ENCODE measurements around the gene RNH1.

The RNH1 gene

GRCh38 chr11:497565-498296 is 9.3 kb downstream of the RNH1 start:
- no peak for DNase-seq

GRCh38 chr11:496834-497564 is 10.0 kb downstream of the RNH1 start:
- DNase-seq = no peak

DNA sequence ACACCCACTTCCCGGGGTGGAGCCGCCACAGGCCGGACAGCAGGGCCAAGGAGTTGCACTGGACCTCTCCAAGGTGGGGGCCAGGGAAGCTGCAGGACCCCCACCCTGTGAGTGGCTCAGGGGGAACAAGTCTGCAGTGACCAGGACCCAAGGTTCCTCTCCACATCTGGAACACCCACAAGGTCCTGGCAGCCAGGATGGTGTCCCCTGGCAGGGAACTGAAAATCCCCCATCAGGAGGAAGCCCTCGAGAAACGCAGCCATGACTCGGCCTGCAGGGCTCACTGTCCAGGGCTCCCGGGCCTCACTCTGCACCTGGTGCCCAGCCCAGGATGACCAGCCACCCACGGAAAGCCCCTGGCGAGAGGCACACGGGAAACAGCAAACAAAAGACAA is 11.5 kb downstream of the RNH1 start:
- DNase-seq = no peak

- no peak for DNase-seq
Observed at GRCh38 chr11:494761-495536, 12.1 kb downstream of the RNH1 start.

DNA sequence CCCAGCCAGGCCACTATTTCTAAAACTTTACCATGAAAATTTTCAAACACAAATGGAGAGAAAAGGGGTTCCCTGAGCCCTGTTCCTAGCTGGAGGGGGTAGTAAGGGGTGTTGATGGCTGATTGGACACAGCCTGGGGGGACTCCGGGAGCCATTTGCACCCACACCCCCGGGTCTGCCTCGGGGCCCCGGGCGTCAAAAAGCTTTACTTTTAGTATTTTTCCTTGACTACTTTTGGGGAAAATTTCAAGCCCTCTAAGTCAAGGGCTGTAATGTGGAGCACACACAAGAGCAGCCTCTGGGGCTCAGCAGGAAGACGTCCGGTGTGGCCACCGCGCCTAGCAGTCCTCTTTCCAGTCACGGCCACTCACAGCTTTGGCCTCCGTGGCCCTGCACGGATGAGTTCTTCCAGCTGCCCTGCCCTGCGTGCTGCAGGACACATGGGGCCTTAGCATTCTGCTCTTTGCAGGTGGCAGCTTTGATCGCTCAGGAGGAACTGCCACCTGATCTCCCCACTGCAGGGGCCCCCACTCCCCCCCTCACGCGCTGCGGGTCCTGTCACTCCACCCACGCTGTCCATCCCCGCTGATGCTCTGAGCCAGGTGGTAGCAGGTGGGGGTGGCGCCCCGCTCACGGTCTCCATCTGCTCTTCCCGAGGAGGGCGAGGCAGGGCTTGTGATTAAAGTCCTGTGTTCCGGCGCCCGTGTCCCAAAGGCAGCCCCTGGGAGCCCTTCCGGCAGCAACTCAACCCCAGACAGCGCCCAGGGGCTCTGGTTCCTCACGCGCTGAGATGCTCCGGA is 14.4 kb downstream of the RNH1 start:
- DNase-seq = no peak

DNA sequence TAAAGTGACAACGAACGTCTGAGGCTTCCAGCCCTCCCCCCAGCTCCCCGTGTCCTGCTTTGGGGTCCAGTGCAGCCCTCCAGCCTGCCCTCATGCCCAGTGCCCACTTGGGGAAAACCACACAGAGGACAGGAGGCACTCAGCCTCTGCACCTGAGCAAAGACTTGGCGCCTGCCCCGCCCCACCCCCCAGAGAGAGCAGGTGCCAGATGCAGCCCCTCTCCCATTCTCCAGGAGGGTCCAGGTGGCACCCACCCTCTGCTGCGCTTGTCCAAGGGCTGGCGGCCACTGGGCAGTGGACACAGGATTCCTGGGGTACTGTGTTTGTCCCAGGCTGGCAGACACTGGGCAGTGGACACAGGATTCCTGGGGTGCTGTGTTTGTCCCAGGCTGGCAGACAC is 15.7 kb downstream of the RNH1 start:
- DNase-seq = no peak

DNA sequence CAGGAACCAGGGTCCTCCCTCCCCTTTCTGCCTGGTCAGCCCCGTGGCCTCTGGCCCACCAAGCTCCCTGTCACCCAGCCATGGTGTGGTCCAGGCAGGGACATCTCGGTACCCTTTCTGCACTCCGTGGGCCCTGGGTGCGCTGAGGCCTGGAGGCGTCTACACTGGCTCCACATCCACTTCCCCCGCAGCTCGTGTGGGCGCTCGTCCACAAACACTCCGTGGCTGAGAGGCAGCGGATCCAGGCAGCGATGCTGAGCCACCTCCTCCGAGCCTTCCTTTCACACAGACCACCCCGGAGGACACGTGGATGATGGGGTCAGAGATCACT is 16.1 kb downstream of the RNH1 start:
- DNase-seq = no peak

DNA sequence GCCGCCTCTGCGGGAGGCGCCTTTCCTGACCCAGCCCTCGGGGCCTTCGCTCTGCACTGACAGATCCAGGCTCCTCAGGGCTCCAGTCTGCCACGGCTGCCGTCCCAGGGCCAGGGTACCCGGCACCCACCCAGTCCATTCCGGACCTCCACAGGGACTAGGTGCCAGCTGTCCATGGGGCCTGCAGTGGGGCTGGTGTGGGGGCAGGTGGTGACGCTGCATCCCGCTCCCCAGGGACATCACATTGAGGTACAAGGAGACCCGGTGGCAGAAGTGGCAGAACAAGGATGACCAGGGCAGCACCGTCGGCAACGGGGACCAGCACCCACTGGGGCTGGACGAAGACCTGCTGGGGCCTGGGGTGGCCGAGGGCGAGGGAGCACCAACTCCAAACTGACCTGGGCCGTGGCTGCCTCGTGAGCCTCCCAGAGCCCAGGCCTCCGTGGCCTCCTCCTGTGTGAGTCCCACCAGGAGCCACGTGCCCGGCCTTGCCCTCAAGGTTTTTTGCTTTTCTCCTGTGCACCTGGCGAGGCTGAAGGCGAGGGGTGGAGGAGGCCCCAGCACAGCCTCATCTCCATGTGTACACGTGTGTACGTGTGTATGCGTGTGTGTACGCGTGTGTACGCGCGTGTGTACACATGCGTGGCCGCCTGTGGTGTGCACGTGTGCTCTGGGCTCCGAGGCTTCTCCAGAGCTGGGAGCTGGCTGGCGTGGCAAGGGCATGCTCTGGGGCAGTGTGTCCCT is 16.7 kb downstream of the RNH1 start:
- no peak for DNase-seq

DNA sequence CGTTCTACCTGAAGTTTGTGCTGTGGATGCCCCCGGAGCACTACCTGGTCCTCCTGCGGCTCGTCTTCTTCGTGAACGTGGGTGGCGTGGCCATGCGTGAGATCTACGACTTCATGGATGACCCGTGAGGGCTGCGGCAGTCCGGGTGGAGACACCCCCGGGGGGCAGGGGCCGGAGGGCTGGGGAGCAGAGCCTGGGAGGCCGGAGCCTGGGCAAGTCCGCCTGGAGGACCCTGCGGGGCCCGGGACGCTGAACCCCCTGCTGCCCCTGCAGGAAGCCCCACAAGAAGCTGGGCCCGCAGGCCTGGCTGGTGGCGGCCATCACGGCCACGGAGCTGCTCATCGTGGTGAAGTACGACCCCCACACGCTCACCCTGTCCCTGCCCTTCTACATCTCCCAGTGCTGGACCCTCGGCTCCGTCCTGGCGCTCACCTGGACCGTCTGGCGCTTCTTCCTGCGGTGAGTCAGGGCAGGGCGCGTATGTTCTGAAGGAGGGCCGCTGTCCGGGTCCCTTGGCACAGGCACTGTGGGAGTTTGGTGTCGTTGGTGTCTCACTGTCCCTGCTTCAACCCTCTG is 17.3 kb downstream of the RNH1 start:
- no peak for DNase-seq

DNA sequence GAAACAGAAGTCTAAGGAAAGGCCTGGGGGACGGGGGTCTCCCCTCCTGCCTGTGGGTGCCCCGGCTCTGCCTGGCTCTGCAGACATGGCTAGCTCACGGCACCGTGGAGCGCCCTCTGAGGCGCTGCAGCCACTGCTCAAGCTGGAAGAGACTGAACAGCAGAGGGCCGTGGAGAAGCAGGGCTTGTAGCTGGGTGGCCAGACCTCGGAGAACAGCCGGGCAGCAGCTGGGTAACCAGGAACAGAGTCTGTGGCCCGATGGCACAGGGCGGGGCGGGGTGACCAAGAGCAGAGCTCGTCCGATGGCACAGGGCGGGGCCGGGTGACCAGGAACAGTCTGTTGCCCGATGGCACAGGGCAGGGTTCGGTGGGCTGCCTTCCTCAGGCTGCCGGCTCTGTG is 18.1 kb downstream of the RNH1 start:
- DNase-seq = no peak

- no peak for DNase-seq
Observed at GRCh38 chr11:488579-488978, 18.5 kb downstream of the RNH1 start.

- DNase-seq = no peak
Observed at GRCh38 chr11:488062-488461, 19.0 kb downstream of the RNH1 start.

DNA sequence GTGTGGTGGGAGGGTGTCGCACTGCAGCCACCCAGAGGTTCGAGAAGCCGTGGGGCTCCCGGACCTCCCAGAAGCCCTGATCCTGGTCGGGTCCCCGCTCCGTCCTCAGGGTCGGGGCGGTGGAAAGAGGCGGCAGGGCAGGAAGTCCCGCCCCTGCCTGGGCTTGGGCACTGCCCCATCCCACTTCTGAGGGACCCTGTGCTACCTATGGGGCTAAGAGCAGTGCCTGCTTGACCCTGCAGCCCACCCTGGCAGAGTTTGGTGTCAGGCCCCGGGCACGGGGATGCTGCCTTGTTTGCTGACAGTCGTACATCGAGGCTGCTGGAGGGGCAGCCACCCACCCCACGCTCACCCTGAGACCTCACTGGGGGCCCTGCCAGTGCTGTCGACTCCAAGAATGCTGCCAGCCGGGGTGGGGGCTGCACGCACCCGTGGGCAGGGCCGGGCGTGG is 19.4 kb downstream of the RNH1 start:
- no peak for DNase-seq

- DNase-seq = no peak
Observed at GRCh38 chr11:486189-486588, 20.9 kb downstream of the RNH1 start.

- DNase-seq = no peak
Observed at GRCh38 chr11:484616-485015, 22.4 kb downstream of the RNH1 start.

DNA sequence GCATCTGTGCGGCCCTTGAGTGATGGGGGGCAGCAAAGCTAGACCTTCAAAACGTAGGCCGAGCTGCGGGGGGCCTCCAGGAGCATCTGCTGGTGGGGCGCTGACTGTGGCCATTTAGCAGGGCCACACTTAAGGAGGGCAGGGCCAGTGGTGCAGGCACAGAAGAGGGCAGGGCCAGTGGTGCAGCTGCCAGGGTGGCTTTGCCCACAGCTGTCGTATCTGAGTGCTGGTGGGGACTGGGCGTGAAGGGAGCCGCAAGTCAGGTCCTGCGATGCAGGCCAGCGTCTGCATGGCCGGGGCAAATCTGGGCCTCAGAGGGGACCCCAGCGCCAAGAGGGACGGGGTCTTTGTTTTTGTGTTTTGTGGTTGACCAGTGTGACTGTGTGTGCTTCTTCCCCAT is 27.7 kb downstream of the RNH1 start:
- DNase-seq = no peak

GRCh38 chr11:477052-477715 is 29.9 kb downstream of the RNH1 start:
- no peak for DNase-seq

- DNase-seq = no peak
Observed at GRCh38 chr11:476416-476815, 30.6 kb downstream of the RNH1 start.

DNA sequence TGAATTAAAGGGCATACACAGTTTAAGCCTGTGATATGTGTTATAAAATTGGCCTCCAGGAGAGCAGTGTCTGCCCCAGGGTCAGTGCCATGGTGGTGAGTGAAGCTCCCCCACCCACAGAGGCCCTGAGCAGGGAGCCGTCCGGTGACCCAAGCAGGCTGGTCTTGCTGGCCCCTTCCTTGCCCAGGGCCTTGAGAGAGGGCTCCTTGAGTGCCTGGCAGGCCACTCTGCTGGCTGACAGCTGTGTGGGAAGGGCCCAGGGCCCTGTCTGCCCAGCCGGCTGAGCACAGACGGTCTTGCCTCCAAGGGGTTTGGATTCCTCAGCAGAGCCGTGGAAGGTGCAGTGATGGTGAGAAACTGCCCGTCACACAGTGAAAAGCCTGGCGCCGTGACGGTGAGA is 31.1 kb downstream of the RNH1 start:
- DNase-seq = no peak

DNA sequence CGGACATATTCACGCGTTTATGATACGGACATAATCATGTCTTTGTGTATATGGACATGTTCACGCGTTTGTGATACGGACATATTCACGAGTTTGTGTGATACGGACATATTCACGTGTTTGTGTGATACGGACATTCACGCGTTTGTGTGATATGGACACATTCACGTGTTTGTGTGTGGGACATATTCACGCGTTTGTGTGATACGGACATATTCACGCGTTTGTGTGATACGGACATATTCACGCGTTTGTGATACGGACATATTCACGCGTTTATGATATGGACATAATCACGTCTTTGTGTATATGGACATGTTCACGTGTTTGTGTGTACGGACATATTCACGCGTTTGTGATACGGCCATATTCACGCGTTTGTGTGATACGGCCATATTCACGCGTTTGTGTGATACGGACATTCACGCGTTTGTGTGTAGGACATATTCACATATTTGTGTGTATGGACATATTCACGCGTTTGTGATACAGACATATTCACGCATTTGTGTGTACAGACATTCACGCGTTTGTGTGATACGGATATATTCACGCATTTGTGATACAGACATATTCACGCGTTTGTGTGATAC is 32.0 kb downstream of the RNH1 start:
- no peak for DNase-seq

Data from NCI-H1092 treated with DMSO at 0.1 percent for 48 hours (cell line).